ENCODE measurements around the gene FCRL6. TPM values are rescaled to one million over a fixed set of nuclear protein-coding genes. Genes with fewer than 3 reads are reported as not detected.

FCRL6 gene
- total and polyA plus RNA-seq, 2 of the 13 experiments (the other 11 are each of a cell fraction or from before 2014, with no cell fraction given), result not detected

- no TSS peak for BruUV-seq (replicated peaks)
- 0% methylated on average over 3 of the region's 3 CpGs for WGBS (ENCODE audit: low lambda C conversion rate)
- peak; percentile 5 for DNase-seq (ENCODE audit: low spot score)
- intact Hi-C loops (cut with micrococcal nuclease; ENCODE audit: unreplicated experiment) (loop anchor here (2.0 kb wide), 1 partner anchor 30 kb away; no protein-coding TSS in a partner anchor), in situ Hi-C loops (cut with HindIII; ENCODE audit: extremely low pct_ligation_motif_present, low pct_unique_long_range_greater_than_20kb) (no loop called here)
- Histone ChIP-seq H3K4me2 (ENCODE audit: low read depth, low read length) (no peak overlapping the region), H3K27me3 (ENCODE audit: control insufficient read depth in 1 of 2, insufficient read depth in 2 of 2, low read length in 2 of 2) (peaks cover 3 to 12% of the 10 kb centered on the region in 2 experiments; a peak in 4 of 5 replicates), H3K79me2 (ENCODE audit: insufficient read depth, low read length) (no peaks in the 10 kb centered on the region), H4K20me1 (ENCODE audit: insufficient read depth, low read length) (no peaks in the 10 kb centered on the region), H3K27ac (ENCODE audit: extremely low read length, insufficient read depth, low read length) (no peak overlapping the region), H3K4me3 (replicated peaks in 1 of 3; ENCODE audit: insufficient read depth in 1 of 3, low read depth in 2 of 3, low read length in 3 of 3) (no peak overlapping the region), H3K4me1 (ENCODE audit: insufficient read depth, low read length) (peaks cover 12% of the 10 kb centered on the region), H3K9ac (ENCODE audit: insufficient read depth, low read depth, low read length) (no peak overlapping the region), H2AFZ (ENCODE audit: low read length) (no peak overlapping the region), H3K36me3 (replicated peaks in 1 of 2; ENCODE audit: control insufficient read depth in 1 of 2, insufficient read depth in 2 of 2, low read length in 2 of 2) (no peaks in the 10 kb centered on the region), H3K9me3 (ENCODE audit: low read length) (no peaks in the 10 kb centered on the region)
- CTCF ChIA-PET (ENCODE audit: low intra/inter-chr PET ratio, low total read pairs), result no interaction called here
- no peak for FAIRE-seq
- ATAC-seq, result peak; percentile 98
- POLR2A ChIA-PET, result no interaction called here
- no peak for TF ChIP-seq ZNF264 (CRISPR knock-in tag; IDR thresholded peaks at IDR 0.05)
- TF ChIP-seq, protein P1, sequence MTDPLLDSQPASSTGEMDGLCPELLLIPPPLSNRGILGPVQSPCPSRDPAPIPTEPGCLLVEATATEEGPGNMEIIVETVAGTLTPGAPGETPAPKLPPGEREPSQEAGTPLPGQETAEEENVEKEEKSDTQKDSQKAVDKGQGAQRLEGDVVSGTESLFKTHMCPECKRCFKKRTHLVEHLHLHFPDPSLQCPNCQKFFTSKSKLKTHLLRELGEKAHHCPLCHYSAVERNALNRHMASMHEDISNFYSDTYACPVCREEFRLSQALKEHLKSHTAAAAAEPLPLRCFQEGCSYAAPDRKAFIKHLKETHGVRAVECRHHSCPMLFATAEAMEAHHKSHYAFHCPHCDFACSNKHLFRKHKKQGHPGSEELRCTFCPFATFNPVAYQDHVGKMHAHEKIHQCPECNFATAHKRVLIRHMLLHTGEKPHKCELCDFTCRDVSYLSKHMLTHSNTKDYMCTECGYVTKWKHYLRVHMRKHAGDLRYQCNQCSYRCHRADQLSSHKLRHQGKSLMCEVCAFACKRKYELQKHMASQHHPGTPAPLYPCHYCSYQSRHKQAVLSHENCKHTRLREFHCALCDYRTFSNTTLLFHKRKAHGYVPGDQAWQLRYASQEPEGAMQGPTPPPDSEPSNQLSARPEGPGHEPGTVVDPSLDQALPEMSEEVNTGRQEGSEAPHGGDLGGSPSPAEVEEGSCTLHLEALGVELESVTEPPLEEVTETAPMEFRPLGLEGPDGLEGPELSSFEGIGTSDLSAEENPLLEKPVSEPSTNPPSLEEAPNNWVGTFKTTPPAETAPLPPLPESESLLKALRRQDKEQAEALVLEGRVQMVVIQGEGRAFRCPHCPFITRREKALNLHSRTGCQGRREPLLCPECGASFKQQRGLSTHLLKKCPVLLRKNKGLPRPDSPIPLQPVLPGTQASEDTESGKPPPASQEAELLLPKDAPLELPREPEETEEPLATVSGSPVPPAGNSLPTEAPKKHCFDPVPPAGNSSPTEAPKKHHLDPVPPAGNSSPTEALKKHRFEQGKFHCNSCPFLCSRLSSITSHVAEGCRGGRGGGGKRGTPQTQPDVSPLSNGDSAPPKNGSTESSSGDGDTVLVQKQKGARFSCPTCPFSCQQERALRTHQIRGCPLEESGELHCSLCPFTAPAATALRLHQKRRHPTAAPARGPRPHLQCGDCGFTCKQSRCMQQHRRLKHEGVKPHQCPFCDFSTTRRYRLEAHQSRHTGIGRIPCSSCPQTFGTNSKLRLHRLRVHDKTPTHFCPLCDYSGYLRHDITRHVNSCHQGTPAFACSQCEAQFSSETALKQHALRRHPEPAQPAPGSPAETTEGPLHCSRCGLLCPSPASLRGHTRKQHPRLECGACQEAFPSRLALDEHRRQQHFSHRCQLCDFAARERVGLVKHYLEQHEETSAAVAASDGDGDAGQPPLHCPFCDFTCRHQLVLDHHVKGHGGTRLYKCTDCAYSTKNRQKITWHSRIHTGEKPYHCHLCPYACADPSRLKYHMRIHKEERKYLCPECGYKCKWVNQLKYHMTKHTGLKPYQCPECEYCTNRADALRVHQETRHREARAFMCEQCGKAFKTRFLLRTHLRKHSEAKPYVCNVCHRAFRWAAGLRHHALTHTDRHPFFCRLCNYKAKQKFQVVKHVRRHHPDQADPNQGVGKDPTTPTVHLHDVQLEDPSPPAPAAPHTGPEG (CRISPR knock-in tag; IDR thresholded peaks at IDR 0.05), result no peak
- TF ChIP-seq SMC3 (IDR thresholded peaks at IDR 0.05; ENCODE audit: low read length), result peak; percentile 31; the same call in 1 of the 2 replicates
- TF ChIP-seq HOMEZ (CRISPR knock-in tag; IDR thresholded peaks at IDR 0.05; ENCODE audit: low read depth), result no peak
- TF ChIP-seq, protein P2, sequence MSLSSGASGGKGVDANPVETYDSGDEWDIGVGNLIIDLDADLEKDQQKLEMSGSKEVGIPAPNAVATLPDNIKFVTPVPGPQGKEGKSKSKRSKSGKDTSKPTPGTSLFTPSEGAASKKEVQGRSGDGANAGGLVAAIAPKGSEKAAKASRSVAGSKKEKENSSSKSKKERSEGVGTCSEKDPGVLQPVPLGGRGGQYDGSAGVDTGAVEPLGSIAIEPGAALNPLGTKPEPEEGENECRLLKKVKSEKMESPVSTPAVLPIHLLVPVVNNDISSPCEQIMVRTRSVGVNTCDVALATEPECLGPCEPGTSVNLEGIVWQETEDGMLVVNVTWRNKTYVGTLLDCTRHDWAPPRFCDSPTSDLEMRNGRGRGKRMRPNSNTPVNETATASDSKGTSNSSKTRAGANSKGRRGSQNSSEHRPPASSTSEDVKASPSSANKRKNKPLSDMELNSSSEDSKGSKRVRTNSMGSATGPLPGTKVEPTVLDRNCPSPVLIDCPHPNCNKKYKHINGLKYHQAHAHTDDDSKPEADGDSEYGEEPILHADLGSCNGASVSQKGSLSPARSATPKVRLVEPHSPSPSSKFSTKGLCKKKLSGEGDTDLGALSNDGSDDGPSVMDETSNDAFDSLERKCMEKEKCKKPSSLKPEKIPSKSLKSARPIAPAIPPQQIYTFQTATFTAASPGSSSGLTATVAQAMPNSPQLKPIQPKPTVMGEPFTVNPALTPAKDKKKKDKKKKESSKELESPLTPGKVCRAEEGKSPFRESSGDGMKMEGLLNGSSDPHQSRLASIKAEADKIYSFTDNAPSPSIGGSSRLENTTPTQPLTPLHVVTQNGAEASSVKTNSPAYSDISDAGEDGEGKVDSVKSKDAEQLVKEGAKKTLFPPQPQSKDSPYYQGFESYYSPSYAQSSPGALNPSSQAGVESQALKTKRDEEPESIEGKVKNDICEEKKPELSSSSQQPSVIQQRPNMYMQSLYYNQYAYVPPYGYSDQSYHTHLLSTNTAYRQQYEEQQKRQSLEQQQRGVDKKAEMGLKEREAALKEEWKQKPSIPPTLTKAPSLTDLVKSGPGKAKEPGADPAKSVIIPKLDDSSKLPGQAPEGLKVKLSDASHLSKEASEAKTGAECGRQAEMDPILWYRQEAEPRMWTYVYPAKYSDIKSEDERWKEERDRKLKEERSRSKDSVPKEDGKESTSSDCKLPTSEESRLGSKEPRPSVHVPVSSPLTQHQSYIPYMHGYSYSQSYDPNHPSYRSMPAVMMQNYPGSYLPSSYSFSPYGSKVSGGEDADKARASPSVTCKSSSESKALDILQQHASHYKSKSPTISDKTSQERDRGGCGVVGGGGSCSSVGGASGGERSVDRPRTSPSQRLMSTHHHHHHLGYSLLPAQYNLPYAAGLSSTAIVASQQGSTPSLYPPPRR (CRISPR knock-in tag; IDR thresholded peaks at IDR 0.05; ENCODE audit: borderline replicate concordance), result no peak
- no peak for TF ChIP-seq BRD4 (CRISPR knock-in tag; IDR thresholded peaks at IDR 0.05)
- no peak for TF ChIP-seq ZBTB21 (CRISPR knock-in tag; IDR thresholded peaks at IDR 0.05)
- TF ChIP-seq, protein P3, sequence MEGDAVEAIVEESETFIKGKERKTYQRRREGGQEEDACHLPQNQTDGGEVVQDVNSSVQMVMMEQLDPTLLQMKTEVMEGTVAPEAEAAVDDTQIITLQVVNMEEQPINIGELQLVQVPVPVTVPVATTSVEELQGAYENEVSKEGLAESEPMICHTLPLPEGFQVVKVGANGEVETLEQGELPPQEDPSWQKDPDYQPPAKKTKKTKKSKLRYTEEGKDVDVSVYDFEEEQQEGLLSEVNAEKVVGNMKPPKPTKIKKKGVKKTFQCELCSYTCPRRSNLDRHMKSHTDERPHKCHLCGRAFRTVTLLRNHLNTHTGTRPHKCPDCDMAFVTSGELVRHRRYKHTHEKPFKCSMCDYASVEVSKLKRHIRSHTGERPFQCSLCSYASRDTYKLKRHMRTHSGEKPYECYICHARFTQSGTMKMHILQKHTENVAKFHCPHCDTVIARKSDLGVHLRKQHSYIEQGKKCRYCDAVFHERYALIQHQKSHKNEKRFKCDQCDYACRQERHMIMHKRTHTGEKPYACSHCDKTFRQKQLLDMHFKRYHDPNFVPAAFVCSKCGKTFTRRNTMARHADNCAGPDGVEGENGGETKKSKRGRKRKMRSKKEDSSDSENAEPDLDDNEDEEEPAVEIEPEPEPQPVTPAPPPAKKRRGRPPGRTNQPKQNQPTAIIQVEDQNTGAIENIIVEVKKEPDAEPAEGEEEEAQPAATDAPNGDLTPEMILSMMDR (CRISPR knock-in tag; IDR thresholded peaks at IDR 0.05), result peak; percentile 58
- no peak for TF ChIP-seq ZNF766 (CRISPR knock-in tag; IDR thresholded peaks at IDR 0.05; ENCODE audit: borderline replicate concordance)
- TF ChIP-seq PCBP2 (optimal IDR thresholded peaks at IDR 0.05; ENCODE audit: low read depth, low read length, poor library complexity, severe bottlenecking), result no peak
- TF ChIP-seq FOXK1 (CRISPR knock-in tag; IDR thresholded peaks at IDR 0.05; ENCODE audit: borderline replicate concordance, low read depth), result no peak
Observed at GRCh38 chr1:159829273-159829634, 27.1 kb downstream of the FCRL6 start.

Measured in HepG2 (cell line).